Fibroblast of lung (primary cell): Measurements from ENCODE around the gene OCSTAMP.

ENCODE experiments used
- CTCF ChIP-seq, 2 donors: IDR thresholded peaks in 1 of 2; conservative IDR thresholded peaks in 1 of 2; 1 replicate in 1 of 2; 2 replicates in 1 of 2; pipeline ENCODE4 v1.5.1; 2011 to 2012; ENCODE audit warnings: low read length in 2 of 2, control low read depth in 1 of 2, inconsistent platforms in 1 of 2, low read depth in 1 of 2, mild to moderate bottlenecking in 1 of 2
- EZH2 ChIP-seq: IDR thresholded peaks from 2 replicates; pipeline ENCODE4 v1.5.1; 2012; ENCODE audit warnings: low read length, control low read depth, mild to moderate bottlenecking; ENCODE audit errors: missing control alignments

DNA sequence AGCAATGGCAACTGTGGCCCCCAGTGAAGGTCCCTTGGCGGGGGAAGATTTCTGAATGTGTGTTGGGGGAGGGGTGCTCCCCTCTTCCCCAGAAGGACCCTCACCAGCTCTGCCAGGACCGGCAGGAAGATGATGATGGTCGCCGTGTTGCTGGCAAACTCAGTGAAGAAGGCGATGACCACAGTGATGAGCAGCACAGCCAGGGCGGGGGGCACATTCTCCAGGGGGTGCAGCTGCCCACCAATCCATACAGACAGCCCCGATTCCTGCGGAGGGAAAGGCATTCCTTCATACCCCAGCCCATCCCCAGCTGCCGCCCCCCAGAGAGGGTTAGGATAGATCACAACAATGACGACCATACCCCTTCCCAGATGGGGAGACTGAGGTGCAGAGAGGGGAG lies 15.7 kb upstream of the OCSTAMP start:
- TF ChIP-seq CTCF (conservative IDR thresholded peaks at IDR 0.05 in 1 of 2, IDR thresholded peaks at IDR 0.05 in 1 of 2; ENCODE audit: low read depth in 1 of 2, low read length in 2 of 2) (no peak), EZH2 (no peak)
